Hematopoietic multipotent progenitor cell treated with erythropoietin and hydrocortisone succinate and interleukin-3 and kit ligand, for 4 days (in vitro differentiated cells): Measurements from ENCODE around the gene ZNF76.
A peak's percentile ranks its signal among the peaks of the same experiment; 100 is the strongest.

ENCODE experiments used
- DNase-seq: peaks from one replicate; pipeline ENCODE4 v3.0.0-alpha.2; 2015

Gene ZNF76

DNA sequence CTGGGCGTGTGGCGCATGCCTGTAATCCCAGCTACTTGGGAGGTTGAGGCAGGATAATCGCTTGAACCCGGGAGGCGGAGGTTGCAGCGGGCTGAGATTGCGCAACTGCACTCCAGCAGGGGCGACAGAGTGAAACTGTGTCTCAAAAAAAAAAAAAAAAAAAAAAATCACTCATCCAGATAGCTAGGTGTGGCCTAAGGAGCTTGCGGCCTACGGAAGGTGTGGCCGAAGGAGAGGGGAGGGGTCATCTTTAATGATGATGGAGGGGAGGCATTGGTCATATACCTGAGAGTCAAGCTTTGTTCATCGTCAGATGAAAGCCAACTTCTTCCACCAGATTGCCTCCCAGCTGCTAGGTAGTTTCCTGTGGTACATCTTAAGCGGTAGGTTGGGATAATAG is 82.0 kb downstream of the ZNF76 start:
- DNase-seq: no peak

DNA sequence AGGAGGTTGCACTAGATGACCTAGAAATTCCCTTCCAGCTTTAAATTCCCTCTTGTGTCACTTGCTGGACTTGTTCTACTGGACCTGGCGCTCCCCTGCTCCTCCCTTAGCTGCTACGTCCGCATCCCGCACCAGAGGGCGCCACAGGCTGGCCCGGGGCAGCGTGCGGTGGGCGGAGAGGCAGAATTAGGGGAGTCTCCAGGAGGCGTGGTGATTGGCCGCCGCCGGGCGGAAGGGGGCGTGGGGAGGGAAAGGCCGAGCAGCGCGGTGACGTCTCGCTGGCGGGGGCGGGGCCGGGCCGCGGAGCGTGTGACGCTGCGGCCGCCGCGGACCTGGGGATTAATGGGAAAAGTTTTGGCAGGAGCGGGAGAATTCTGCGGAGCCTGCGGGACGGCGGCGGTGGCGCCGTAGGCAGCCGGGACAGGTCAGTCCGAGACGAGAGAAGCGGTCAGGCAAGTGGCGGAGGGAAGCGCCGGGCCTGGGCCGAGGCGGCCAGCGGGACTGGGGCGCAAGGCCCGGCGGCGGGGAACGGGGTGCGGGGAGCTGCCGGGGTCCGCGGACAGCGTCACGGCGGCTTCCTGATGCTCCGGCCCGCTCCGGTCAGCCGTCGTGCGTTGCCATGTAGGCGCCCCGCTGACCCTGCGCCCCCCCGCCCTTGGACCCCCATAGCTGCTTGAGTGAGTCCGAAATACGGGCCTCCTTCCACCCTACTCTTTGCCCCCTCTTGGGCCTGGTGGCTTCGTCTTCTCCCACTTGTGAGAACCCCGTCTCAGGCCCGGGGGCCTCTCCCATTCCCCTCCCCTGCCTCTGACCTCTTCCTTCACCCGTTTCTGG is 82.9 kb downstream of the ZNF76 start, which contains the start of gene PPARD:
TSS of gene PPARD (plus strand) at position 301 of the 834 bp plus-strand sequence. CDS start 68,530 bp downstream, outside the sequence.
- DNase-seq: peak; percentile 97

- DNase-seq: peak; percentile 89
These were observed 83.7 kb downstream of the ZNF76 start for GRCh38 chr6:35343092-35343834.

DNA sequence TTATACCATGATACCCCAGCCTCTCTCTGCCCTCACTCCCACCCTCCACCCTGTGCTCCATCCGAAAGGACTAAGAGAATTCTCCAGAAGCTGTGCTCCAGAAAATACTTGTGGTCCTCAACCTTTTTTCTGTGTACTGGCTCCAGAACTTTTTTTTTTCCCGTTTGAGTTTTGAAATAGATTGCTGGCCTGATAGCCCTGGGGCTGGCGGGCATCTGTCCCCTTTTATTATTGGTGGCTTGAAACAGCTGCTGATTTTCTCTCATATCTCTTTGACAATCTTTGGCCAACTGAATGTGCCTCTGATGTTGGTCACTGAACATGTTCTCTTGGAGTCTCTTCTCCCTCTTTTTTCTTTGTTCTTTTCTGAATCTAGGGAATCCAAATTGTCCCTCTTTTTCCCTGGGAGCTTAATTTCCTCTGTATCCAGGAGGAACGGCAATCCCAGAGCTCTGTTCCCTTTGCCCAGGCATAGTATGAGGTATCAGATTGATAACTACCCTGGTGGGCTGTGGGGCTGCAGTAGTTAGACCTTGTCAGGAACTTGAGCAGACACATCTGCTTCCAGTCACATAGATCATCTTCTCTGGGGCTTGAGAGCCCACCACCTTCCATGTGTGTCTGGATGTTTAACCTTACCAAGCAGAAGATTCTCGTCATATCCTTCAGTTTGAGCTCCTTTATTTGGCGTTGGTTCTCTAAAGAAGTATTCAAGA is 84.5 kb downstream of the ZNF76 start:
- DNase-seq: peak; percentile 41
